Cardiac muscle cell (in vitro differentiated cells and primary cell): ENCODE measurements around the gene TADA1. TPM values are rescaled to one million over a fixed set of nuclear protein-coding genes. Genes with fewer than 3 reads are reported as not detected.
A peak's percentile ranks its signal among the peaks of the same experiment; 100 is the strongest.

ENCODE experiments used
- DNase-seq, 2 donors: peaks; one replicate each; pipeline versions ENCODE4 v3.0.0 to v3.0.0-alpha.2; 2010 to 2017; ENCODE audit warnings: low read depth in 1 of 2, low spot score in 1 of 2
- H3K27ac ChIP-seq: fragments of 200-600 bp; sonication (generic); 2 replicates; pipeline ENCODE4 v1.5.1; 2016
- H3K27me3 ChIP-seq: fragments of 200-600 bp; sonication (generic); 2 replicates; pipeline ENCODE4 v1.6.0; 2016; ENCODE audit warnings: control low read depth
- H3K36me3 ChIP-seq: fragments of 200-600 bp; sonication (generic); 2 replicates; pipeline ENCODE4 v1.5.1; 2016; ENCODE audit warnings: control low read depth
- H3K4me1 ChIP-seq: fragments of 200-600 bp; sonication (generic); 2 replicates; pipeline ENCODE4 v1.8.1; 2017; ENCODE audit warnings: low read depth, mild to moderate bottlenecking, mixed run types
- H3K4me3 ChIP-seq: fragments of 200-600 bp; sonication (generic); 2 replicates; pipeline ENCODE4 v1.5.1; 2016; ENCODE audit warnings: mild to moderate bottlenecking
- H3K9me3 ChIP-seq: fragments of 200-600 bp; sonication (generic); 2 replicates; pipeline ENCODE4 v1.5.1; 2017; ENCODE audit warnings: low read depth, mild to moderate bottlenecking, control low read depth
- CTCF ChIP-seq: IDR thresholded peaks from 2 replicates; pipeline ENCODE4 v1.5.1; 2012; ENCODE audit warnings: low read depth, mild to moderate bottlenecking, low read length
- polyA plus RNA-seq: library from polyadenylated mRNA; unstranded; fragments of >200 nt; fragmentation: Nextera tagmentation; extraction: Ambion mirVana; gene quantifications from 2 replicates; pipeline ENCODE4 v1.2.1, GENCODE V29; 2016
- total RNA-seq: library from RNA; depleted of rRNA; stranded (reverse); fragments of >200 nt; gene quantifications from 2 replicates; pipeline ENCODE4 v1.2.3, GENCODE V29; 2016

TADA1 gene
- total and polyA plus RNA-seq, 2 experiments from 2014 or later, result 15.9 to 18.3 TPM

DNA sequence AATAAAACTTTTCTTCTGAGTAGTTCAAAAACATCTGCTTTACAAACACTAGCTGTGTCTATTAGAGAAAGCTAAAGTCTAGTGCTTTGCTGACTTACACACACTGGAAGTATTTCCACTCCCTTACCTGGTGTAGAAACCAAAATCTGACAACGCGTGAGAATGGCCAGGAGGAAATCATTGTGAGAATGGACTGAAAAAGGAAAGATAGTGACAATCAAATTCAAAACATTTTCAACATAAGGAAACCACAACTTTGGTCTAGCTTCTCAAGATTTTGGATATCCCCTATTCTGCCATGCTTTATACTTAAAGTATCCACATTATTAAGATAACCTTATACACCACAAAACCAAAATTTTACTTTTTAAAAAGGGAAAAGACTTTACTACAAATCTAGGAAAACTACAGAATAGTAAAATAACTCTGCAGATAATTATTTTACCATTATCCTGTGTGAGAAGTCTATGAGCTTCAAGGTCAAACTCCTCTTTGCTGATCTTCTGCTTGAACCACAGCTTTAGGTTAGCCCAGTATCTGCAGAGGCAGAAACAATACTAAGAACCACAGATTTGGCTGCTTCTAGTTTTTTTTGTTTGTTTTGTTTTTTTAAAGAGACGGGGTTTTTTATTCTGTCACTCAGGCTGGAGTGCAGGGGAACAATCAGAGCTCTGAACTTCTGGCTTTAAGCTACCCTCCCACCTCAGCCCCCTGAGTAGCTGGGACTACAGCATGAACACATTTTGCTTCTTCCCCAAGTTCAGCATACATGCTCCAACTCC, 6.6 kb downstream of the TADA1 start:
- H3K4me3 ChIP-seq, result no peak overlapping the region
- no peak for DNase-seq
- no peaks in the 10 kb centered on the region for H3K9me3 ChIP-seq

DNA sequence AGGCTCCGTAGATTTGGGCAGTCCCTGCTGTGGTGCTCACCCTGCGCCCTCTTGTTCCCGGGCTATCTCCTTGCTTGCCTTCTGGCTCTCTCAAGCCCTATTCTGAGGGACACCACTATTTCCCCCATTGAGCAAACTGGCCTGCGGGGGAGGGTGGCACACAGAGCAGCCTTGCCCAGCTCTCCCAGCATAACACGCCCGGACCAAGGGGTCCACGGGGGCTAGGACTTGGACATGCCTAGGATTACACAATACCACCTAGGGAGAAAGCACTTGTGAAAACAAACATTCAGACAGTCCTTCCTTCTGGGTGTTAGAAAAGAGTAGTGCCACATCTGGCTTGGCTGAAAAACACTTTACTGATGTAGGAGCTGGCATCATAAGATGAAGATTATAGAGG, 7.4 kb downstream of the TADA1 start:
- Histone ChIP-seq H3K4me1 (peaks cover 4% of the 10 kb centered on the region), H3K4me3 (no peak overlapping the region), H3K36me3 (peaks cover 10% of the 10 kb centered on the region), H3K27ac (no peak overlapping the region), H3K9me3 (no peaks in the 10 kb centered on the region), H3K27me3 (no peaks in the 10 kb centered on the region)
- no peak for TF ChIP-seq CTCF
- no peak for DNase-seq

More for the DNA sequence above, 6.6 kb downstream of the TADA1 start:
- Histone ChIP-seq H3K36me3 (peaks cover 5% of the 10 kb centered on the region), H3K4me1 (peaks cover 4% of the 10 kb centered on the region), H3K27me3 (no peaks in the 10 kb centered on the region), H3K27ac (peak overlapping the region; percentile 70)
- no peak for TF ChIP-seq CTCF

DNA sequence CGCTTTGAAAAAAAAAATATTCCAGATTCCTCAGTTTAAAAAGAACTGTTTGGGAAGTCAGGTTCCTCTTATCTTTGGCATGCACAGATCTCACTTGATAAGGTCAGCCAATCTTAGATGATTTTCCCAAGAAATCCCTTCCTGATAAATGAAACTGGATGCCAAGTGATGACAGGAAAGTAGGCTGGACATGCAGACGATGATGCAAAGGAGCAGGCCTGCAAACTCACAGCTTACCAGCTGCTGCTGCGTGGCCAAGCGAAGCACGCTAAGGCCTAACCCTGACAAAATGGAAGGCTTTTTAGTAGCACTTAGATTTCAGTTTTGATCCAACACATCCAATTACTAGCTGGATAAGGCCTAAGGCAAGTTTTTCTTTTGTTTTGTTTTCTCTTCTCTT, 10.1 kb downstream of the TADA1 start:
- no peak overlapping the region for H3K4me3 ChIP-seq
- TF ChIP-seq CTCF, result no peak
- H3K9me3 ChIP-seq, result no peaks in the 10 kb centered on the region
- peak in 1 of 2 donors; percentile 44 for DNase-seq
- peaks cover 24% of the 10 kb centered on the region for H3K36me3 ChIP-seq
- H3K27me3 ChIP-seq, result no peaks in the 10 kb centered on the region
- H3K27ac ChIP-seq, result no peak overlapping the region
- peaks cover 1% of the 10 kb centered on the region for H3K4me1 ChIP-seq

- Histone ChIP-seq H3K9me3 (no peaks in the 10 kb centered on the region), H3K4me3 (no peak overlapping the region), H3K27me3 (no peaks in the 10 kb centered on the region), H3K4me1 (no peaks in the 10 kb centered on the region), H3K27ac (peak overlapping the region; percentile 65), H3K36me3 (peaks cover 50% of the 10 kb centered on the region)
- DNase-seq, result no peak
- TF ChIP-seq CTCF, result no peak
Observed at GRCh38 chr1:166859597-166859996, 16.5 kb downstream of the TADA1 start.

DNA sequence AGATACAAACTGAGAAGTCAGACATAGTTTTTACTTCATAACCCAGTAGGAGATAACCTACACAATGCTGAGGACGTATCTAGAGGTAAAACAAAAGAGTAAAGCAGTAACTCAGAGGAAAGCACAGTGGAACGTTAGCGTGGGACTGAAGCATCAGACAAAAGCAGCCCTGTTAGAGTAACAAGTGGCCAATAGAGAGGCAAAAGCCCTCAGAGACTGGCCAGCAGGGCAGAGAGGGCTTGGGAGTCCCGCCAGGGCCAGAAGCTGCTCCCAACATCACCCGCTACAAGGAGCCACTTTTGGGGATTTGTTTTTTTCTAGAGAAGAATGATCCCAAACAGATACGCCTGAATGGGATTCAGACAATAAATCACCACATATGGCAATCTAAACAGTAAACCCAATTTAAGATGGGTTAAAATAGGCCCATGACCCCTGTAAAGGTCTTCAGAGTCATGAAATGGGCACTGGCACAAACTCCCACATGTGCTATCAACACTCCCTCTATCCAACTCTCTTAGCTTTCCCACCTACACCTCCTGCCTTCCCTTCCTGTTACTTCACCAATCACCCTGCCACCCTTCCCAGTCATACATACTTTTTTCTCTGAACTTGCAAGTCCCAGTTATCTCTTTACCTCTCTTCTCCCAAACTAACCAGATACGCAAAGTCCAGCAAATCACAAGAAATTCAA, 17.2 kb downstream of the TADA1 start:
- no peaks in the 10 kb centered on the region for H3K27me3 ChIP-seq
- H3K4me1 ChIP-seq, result no peaks in the 10 kb centered on the region
- H3K4me3 ChIP-seq, result no peak overlapping the region
- no peak for DNase-seq
- H3K36me3 ChIP-seq, result peaks cover 55% of the 10 kb centered on the region
- TF ChIP-seq CTCF, result no peak
- H3K27ac ChIP-seq, result peak overlapping the region; percentile 65
- H3K9me3 ChIP-seq, result no peaks in the 10 kb centered on the region
